ENCODE results near the gene PDZD11. TPM values are rescaled to one million over a fixed set of nuclear protein-coding genes. Genes with fewer than 3 reads are reported as not detected.
A peak's percentile ranks its signal among the peaks of the same experiment; 100 is the strongest.

PDZD11 gene
- 16.8 and 19.6 TPM in 2 replicates for total RNA-seq (2011; cell fraction: chromatin; rRNA removed; ENCODE audit: low replicate concordance)
- 16.8 and 18.0 TPM in 2 replicates for total RNA-seq (2011; cell fraction: nucleolus; rRNA removed)
- total RNA-seq (2011; cell fraction: nucleoplasm; rRNA removed) = 19.8 and 20.3 TPM in 2 replicates
- total RNA-seq (2014; rRNA removed) (20.7 and 21.9 TPM in 2 replicates), total RNA-seq (2014; rRNA removed; fragmentation: Illumina TruSeq; extraction: Trizol) (32.5 and 34.5 TPM in 2 replicates), total RNA-seq (2015; rRNA removed; fragmentation: Illumina TruSeq; extraction: Trizol) (24.7 and 28.6 TPM in 2 replicates), total RNA-seq (2021) (25.0 and 25.1 TPM in 2 replicates), polyA plus RNA-seq (2011; rRNA removed) (44.2 and 67.1 TPM in 2 replicates), polyA plus RNA-seq (2014; fragmentation: Illumina TruSeq; extraction: Trizol) (45.6 and 52.9 TPM in 2 replicates), polyA plus RNA-seq (2014; fragmentation: Nextera tagmentation; extraction: Ambion mirVana) (100 to 1,000 TPM in 1 of 2 experiments, 10 to 100 TPM in 1; 93.7 to 109 TPM), polyA plus RNA-seq (2014; rRNA removed) (36.4 and 42.2 TPM in 2 replicates), polyA minus RNA-seq (2011; rRNA and poly(A)+ RNA removed) (49.2 and 64.8 TPM in 2 replicates), Bru-seq, nascent RNA (percentile 70 among the genes with signal in this experiment), BruChase-seq, experiment 1, labeled RNA remaining after a 2-hour chase (percentile 59 among the genes with signal in this experiment), BruChase-seq, experiment 2, labeled RNA remaining after a 6-hour chase (percentile 64 among the genes with signal in this experiment)
- polyA plus RNA-seq (2011; cell fraction: cytosol; rRNA removed) = 47.0 and 47.2 TPM in 2 replicates
- polyA plus RNA-seq (2011; cell fraction: nucleus; rRNA removed) = 37.9 and 46.2 TPM in 2 replicates
- polyA plus RNA-seq (2012) = 37.1 and 42.1 TPM in 2 replicates
- polyA minus RNA-seq (2011; cell fraction: cytosol; rRNA and poly(A)+ RNA removed) = 14.5 and 18.7 TPM in 2 replicates
- polyA minus RNA-seq (2011; cell fraction: nucleus; rRNA and poly(A)+ RNA removed) = 6.7 and 12.6 TPM in 2 replicates
- long read RNA-seq, experiment 1, transcript PDZD11-201 (7 exons, 1,043 nt) = major isoform, 27 of 51 reads
- long read RNA-seq, experiment 1, transcript PDZD11-202 (8 exons, 784 nt) = minor isoform, 10 of 51 reads
- long read RNA-seq, experiment 1, partial matches to known transcripts = 6 of 51 reads
- long read RNA-seq, experiment 1, other reads (novel, unspliced or antisense) = 8 of 51 reads
- long read RNA-seq, experiment 2, transcript PDZD11-201 (7 exons, 1,043 nt) = major isoform, 19 of 33 reads
- long read RNA-seq, experiment 2, partial matches to known transcripts = 8 of 33 reads
- long read RNA-seq, experiment 2, other reads (novel, unspliced or antisense) = 5 of 33 reads
- long read RNA-seq, experiment 3, transcript PDZD11-201 (7 exons, 1,043 nt) = major isoform, 30 of 47 reads
- long read RNA-seq, experiment 3, transcript PDZD11-202 (8 exons, 784 nt) = minor isoform, 7 of 47 reads
- long read RNA-seq, experiment 3, partial matches to known transcripts = 3 of 47 reads
- long read RNA-seq, experiment 3, other reads (novel, unspliced or antisense) = 7 of 47 reads

- intact Hi-C loops (cut with micrococcal nuclease) = no loop called here
- BruUV-seq (replicated peaks) = TSS peak; percentile 64
- ATAC-seq = peak; percentile 100
- 0 out of 2 replicates have a peak, but pooled peaks have one; percentile 28 for TF ChIP-seq TOE1 (IDR thresholded peaks at IDR 0.05; ENCODE audit: borderline replicate concordance)
- no peak for TF ChIP-seq TOE1 (CRISPR knock-in tag; IDR thresholded peaks at IDR 0.05; ENCODE audit: borderline replicate concordance, low read depth)
- TF ChIP-seq NCOR1 (IDR thresholded peaks at IDR 0.05) = 0 out of 2 replicates have a peak, but pooled peaks have one; percentile 12
- TF ChIP-seq MYBL2 (IDR thresholded peaks at IDR 0.05; ENCODE audit: low read depth) = peak; percentile 96
- peak; percentile 80; the same call in 1 of the 2 replicates for TF ChIP-seq MYBL2 (CRISPR knock-in tag; IDR thresholded peaks at IDR 0.05; ENCODE audit: borderline replicate concordance)
- TF ChIP-seq ZNF143 (CRISPR knock-in tag; IDR thresholded peaks at IDR 0.05) = no peak
- no peak for TF ChIP-seq ZNF75A (CRISPR knock-in tag; IDR thresholded peaks at IDR 0.05)
- no peak for TF ChIP-seq STAG1 (CRISPR knock-in tag; IDR thresholded peaks at IDR 0.05; ENCODE audit: borderline replicate concordance)
- TF ChIP-seq SIN3B (IDR thresholded peaks at IDR 0.05; ENCODE audit: low read depth) = peak; percentile 36; the same call in 1 of the 2 replicates
- no peak for TF ChIP-seq MAFK (IDR thresholded peaks at IDR 0.05; ENCODE audit: low read length)
- TF ChIP-seq ATF7 (IDR thresholded peaks at IDR 0.05) = 0 out of 2 replicates have a peak, but pooled peaks have one; percentile 19
These were observed at the start of gene PDZD11, which contains the start of gene KIF4A for GRCh38 chrX:70289793-70290770. Gene PDZD11 (minus strand): TSS chrX:70289927. CDS start chrX:70289341, 586 bp downstream. Gene KIF4A (plus strand): TSS chrX:70290104. CDS start chrX:70290459, 355 bp downstream.

More at GRCh38 chrX:70289793-70290770, at the start of gene PDZD11, which contains the start of gene KIF4A:
- Histone ChIP-seq H3K4me3 (peak within 1 kb of the TSS; percentile 78), H3K9me1 (ENCODE audit: control insufficient read depth, insufficient read depth, low read length) (no peaks in the 10 kb centered on the region), H3K27me3 (ENCODE audit: control insufficient read depth in 2 of 2, insufficient read depth in 2 of 2, low read length in 2 of 2) (no peaks in the 10 kb centered on the region), H3K9ac (ENCODE audit: insufficient read depth in 1 of 2, low read depth in 2 of 2, low read length in 2 of 2) (peak within 1 kb of the TSS; percentile 91 to 96), H4K20me1 (replicated peaks; ENCODE audit: control insufficient read depth, insufficient read depth, low read length) (no peaks in the 10 kb centered on the region), H2AFZ (ENCODE audit: low read depth, low read length) (peak within 1 kb of the TSS; percentile 79), H3K9me3 (replicated peaks; ENCODE audit: control insufficient read depth, insufficient read depth, low read depth, low read length) (no peaks in the 10 kb centered on the region), H3K36me3 (ENCODE audit: control insufficient read depth, insufficient read depth, low read length) (peaks cover 45% of the 10 kb centered on the region), H3K4me2 (ENCODE audit: insufficient read depth, low read length) (peak within 1 kb of the TSS; percentile 82), H3K4me1 (replicated peaks in 1 of 2; ENCODE audit: control insufficient read depth in 2 of 2, insufficient read depth in 2 of 2, low read length in 2 of 2) (no peaks in the 10 kb centered on the region; a peak in 1 of 5 replicates), H3K79me2 (ENCODE audit: control insufficient read depth, insufficient read depth, low read length) (peaks cover 44% of the 10 kb centered on the region), H3K27ac (ENCODE audit: extremely low read depth, low read depth, low read length) (peak within 1 kb of the TSS; percentile 91)
- FAIRE-seq = peak; percentile 92
- in situ Hi-C loops (cut with MboI) = no loop called here
- peak; percentile 89 to 95 (median 91) for DNase-seq (ENCODE audit: extremely low read depth in 1 of 4, low spot score in 3 of 4)
- WGBS (ENCODE audit: insufficient coverage, low coverage, missing lambda C conversion rate) = under 1% methylated on average over 41 of the region's 62 CpGs
- CTCF ChIA-PET (ENCODE audit: low intra/inter-chr PET ratio) = no interaction called here
- POLR2A ChIA-PET = interaction anchor here (0.6 to 1.6 kb wide), 3 partner anchors 10 to 66 kb away, joined by 3 to 13 read pairs (median 8); no protein-coding TSS in a partner anchor
